Activated naive CD4-positive, alpha-beta T cell treated with anti-CD3 and anti-CD28 coated beads, Interleukin-2, amount 10 ng/mL, durations not matched to agents 7 days and 5 days (primary cell): ENCODE measurements around the gene SLC5A12.

Experiments
- CTCF ChIA-PET: fragments of 350-600 bp; sonication (Branson Sonifier 250); formaldehyde crosslinking; loops from one replicate; lab custom pipeline; 2021; ENCODE audit warnings: antibody characterized with exemption; lab: Charles Lee
- DNase-seq: peaks from one replicate; pipeline ENCODE4 v3.0.0-alpha.2; 2020
- H3K27ac Mint-ChIP-seq: one replicate; pipeline ENCODE4 v1.8.0; 2021; ENCODE audit warnings: mild to moderate bottlenecking, moderate library complexity, mixed read lengths
- H3K27me3 Mint-ChIP-seq: one replicate; pipeline ENCODE4 v1.8.0; 2021; ENCODE audit warnings: mild to moderate bottlenecking, mixed read lengths
- H3K36me3 Mint-ChIP-seq: one replicate; pipeline ENCODE4 v1.8.0; 2021; ENCODE audit warnings: mixed read lengths
- H3K4me1 Mint-ChIP-seq: one replicate; pipeline ENCODE4 v1.8.0; 2021; ENCODE audit warnings: mixed read lengths
- H3K4me3 Mint-ChIP-seq: one replicate; pipeline ENCODE4 v1.8.0; 2021; ENCODE audit warnings: mild to moderate bottlenecking, moderate library complexity, mixed read lengths
- H3K9me3 Mint-ChIP-seq: one replicate; pipeline ENCODE4 v1.8.0; 2021; ENCODE audit warnings: mixed read lengths

The SLC5A12 gene

DNA sequence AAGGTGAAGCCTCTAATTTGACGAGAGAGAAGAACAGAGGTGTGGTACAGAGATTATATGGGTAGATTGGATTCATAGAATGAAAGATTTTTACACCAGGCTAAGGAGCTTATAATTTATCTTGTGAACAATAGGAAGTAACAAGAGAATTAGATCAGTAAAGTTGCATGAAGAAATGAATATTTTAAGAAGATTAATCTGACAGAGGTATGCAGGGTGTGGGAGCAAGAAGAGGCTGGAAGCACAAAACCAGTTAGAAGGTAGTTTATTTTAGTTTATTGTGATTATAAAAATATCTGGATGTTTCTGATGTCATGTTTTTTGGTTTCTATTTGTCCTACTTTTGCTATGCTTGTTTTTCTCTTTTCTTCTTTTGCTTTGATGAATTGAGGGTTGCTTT, 15.7 kb downstream of the SLC5A12 start:
- no peak overlapping the region for H3K27ac Mint-ChIP-seq
- no peaks in the 10 kb centered on the region for H3K27me3 Mint-ChIP-seq
- no peaks in the 10 kb centered on the region for H3K9me3 Mint-ChIP-seq
- DNase-seq: no peak
- H3K4me3 Mint-ChIP-seq: no peak overlapping the region
- CTCF ChIA-PET: no interaction called here
- no peaks in the 10 kb centered on the region for H3K4me1 Mint-ChIP-seq
- no peaks in the 10 kb centered on the region for H3K36me3 Mint-ChIP-seq

DNA sequence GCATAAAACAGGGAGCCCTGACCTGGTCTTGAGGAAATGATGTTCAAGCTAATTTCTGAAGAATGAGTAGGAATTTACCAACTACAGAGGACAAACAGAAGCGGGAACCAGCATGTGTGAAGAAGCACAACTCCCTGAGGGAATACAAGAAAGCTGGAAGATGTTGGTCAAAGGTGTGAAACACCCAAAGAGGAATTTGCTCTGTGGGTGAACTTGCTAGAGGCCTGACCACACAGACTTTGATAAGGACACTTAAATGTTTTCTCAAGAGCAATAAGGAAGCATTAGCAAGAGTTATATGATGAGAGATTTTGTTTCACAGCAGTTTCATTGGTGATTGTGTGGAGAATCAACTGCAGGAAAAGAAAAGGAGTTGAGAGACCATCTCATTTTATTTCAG, 17.6 kb downstream of the SLC5A12 start:
- Mint-ChIP-seq H3K27me3 (no peaks in the 10 kb centered on the region), H3K36me3 (no peaks in the 10 kb centered on the region), H3K4me1 (no peaks in the 10 kb centered on the region), H3K27ac (no peak overlapping the region), H3K4me3 (no peak overlapping the region), H3K9me3 (no peaks in the 10 kb centered on the region)
- CTCF ChIA-PET: no interaction called here
- no peak for DNase-seq

DNA sequence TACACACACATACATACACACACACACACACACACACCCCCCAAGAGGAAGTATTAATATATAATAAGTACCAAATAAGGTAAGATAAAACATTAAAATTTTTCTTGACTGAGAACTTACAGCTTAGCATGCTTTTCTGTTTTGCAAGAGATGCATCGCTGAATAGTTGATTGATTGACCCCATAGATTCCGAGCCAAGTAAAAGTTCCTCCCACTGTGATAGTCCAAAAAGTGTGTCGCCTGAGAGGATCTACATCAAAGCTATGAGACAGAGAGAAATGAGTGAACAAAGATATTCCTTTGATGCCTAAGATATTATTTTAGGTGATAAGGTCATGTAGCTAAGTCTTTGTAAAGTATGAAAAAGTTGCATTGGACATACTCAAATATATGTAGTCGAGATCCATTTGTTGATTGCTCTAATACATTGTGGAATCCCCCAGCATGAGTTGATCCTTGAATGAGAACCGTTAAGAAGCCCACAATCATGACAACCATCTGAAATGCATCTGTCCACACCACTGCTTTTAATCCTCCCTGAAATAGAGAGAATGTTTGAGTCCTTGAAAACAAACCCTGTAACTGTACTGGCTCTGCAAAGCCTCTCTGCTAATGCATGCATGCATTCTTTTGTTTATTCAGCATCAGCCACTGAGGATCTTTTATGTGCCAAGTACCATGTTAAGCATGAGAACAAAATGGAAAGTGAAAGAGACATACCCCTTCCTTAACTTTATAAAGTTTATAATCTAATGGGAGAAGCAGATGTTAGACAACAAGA, 18.3 kb downstream of the SLC5A12 start:
- Mint-ChIP-seq H3K36me3 (no peaks in the 10 kb centered on the region), H3K4me3 (no peak overlapping the region)

DNA sequence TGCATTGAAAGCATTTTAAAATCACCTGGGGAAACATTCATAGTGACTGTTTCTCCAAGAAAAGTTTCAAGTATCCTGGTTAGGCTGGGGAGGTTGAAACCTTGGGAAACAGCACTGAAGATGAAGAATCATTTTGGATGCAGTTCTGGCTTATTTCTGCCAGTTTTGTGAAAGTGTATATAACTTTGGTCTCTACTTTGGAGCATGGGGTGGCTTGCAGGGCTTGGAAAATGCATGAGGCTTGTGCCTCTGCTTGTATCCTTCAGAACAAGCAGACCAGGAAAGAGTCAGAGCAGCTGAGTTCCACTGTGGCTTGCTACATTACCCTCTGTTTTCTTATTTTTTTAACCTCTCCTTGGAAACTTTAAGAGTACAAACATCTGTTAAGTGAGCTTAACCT, 19.5 kb downstream of the SLC5A12 start:
- DNase-seq: no peak
- H3K9me3 Mint-ChIP-seq: no peaks in the 10 kb centered on the region
- CTCF ChIA-PET: no interaction called here
- no peaks in the 10 kb centered on the region for H3K27me3 Mint-ChIP-seq
- no peak overlapping the region for H3K27ac Mint-ChIP-seq
- H3K4me3 Mint-ChIP-seq: no peak overlapping the region
- no peaks in the 10 kb centered on the region for H3K36me3 Mint-ChIP-seq
- no peaks in the 10 kb centered on the region for H3K4me1 Mint-ChIP-seq

More for the DNA sequence above, 18.3 kb downstream of the SLC5A12 start:
- no peaks in the 10 kb centered on the region for H3K9me3 Mint-ChIP-seq
- no peaks in the 10 kb centered on the region for H3K4me1 Mint-ChIP-seq
- H3K27me3 Mint-ChIP-seq: no peaks in the 10 kb centered on the region
- CTCF ChIA-PET: no interaction called here
- DNase-seq: no peak
- H3K27ac Mint-ChIP-seq: no peak overlapping the region

DNA sequence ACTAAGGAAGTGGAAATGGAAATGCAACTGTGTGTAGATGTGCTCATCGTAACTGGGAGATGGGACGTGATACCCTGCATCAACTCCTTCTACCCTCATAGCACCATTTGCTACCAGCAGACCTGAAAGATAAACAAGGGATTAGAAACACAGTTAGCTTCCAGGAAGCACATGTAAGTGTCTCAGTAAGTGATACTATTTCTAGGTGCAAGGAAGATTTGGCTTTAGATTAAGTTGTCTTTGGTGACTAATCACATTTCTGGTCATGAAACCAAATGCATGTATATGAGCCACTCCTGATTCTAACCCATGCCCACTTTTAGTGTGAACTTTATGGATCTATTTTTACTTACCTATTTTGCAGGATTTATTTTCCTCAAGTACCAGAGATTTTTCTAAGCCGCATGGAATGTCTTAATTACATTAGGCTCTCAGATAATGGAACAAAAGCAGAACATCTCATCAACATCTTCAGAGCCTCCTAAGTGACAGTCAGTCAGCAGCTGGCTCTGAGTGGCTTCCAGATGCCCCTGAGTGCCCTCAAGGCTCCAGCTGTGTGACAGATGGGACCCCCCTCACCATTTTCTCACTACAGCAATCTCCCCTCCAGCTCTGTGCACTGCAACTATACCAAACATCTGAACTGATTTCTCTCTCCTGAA, 21.2 kb downstream of the SLC5A12 start:
- Mint-ChIP-seq H3K27me3 (no peaks in the 10 kb centered on the region), H3K4me3 (no peak overlapping the region), H3K36me3 (no peaks in the 10 kb centered on the region), H3K27ac (no peak overlapping the region), H3K4me1 (no peaks in the 10 kb centered on the region), H3K9me3 (no peaks in the 10 kb centered on the region)
- CTCF ChIA-PET: no interaction called here
- no peak for DNase-seq

DNA sequence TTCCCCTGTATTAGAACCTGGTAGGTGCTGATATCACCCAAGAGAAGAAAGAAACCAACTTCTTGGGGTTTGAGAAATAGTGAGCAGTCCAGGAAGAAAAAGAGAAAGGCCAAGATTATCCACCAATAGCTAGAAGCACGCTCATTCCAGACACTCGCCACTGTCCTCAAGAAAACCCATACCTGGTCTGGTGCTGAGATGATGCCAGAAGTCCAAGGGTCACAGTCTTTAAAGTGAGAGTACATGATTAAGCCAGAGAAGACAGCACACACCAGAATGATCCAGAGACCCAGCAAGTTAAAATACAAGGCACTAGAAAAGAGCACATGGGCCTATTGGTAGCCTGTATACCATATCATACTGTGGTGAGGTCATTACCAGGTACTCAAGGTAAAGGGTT, 23.6 kb downstream of the SLC5A12 start:
- Mint-ChIP-seq H3K27me3 (no peaks in the 10 kb centered on the region), H3K4me3 (no peak overlapping the region), H3K9me3 (no peaks in the 10 kb centered on the region), H3K4me1 (no peaks in the 10 kb centered on the region), H3K36me3 (no peaks in the 10 kb centered on the region), H3K27ac (no peak overlapping the region)
- DNase-seq: no peak
- CTCF ChIA-PET: no interaction called here

DNA sequence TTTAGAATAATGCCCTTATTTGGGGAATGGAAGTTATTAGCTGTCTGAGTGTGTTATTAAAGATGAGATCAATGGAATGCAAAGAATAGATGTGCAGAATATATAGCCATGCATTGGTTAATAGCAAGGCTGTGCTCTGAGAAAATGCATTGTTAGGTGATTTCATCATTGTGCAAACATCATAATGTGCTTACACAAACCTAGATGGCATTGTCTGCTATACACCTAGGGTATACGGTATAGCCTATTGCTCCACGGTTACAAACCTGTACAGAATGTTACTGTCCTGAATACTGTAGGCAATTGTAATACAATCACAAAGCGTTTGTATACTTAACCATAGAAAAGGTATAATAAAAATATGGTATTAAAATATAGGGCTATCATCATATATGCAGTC, 25.5 kb downstream of the SLC5A12 start:
- Mint-ChIP-seq H3K4me1 (no peaks in the 10 kb centered on the region), H3K27ac (no peak overlapping the region), H3K36me3 (no peaks in the 10 kb centered on the region), H3K9me3 (no peaks in the 10 kb centered on the region), H3K27me3 (no peaks in the 10 kb centered on the region), H3K4me3 (no peak overlapping the region)
- CTCF ChIA-PET: no interaction called here
- no peak for DNase-seq

DNA sequence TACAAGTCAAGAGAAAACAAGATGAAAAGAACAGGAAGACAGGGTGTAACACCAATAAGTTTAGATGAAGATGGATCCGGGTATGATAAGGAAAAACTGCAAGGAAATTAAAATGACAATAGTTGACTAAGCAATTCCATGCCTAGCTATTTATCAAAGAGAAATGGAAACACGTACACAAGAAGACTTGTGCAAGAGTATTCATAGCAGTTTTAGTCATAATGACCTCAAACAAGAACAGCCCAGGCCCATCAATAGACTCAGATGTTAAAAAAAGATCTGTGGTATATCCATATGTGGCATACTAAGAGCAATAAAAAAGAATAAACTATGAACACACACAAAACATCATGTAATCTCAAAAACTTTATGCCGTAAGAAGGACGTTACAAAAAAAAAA, 33.2 kb downstream of the SLC5A12 start:
- H3K4me1 Mint-ChIP-seq: no peaks in the 10 kb centered on the region
- H3K27me3 Mint-ChIP-seq: no peaks in the 10 kb centered on the region
- no peak overlapping the region for H3K27ac Mint-ChIP-seq
- DNase-seq: no peak
- CTCF ChIA-PET: no interaction called here
- no peaks in the 10 kb centered on the region for H3K36me3 Mint-ChIP-seq
- peaks cover 5% of the 10 kb centered on the region for H3K9me3 Mint-ChIP-seq
- H3K4me3 Mint-ChIP-seq: no peak overlapping the region

DNA sequence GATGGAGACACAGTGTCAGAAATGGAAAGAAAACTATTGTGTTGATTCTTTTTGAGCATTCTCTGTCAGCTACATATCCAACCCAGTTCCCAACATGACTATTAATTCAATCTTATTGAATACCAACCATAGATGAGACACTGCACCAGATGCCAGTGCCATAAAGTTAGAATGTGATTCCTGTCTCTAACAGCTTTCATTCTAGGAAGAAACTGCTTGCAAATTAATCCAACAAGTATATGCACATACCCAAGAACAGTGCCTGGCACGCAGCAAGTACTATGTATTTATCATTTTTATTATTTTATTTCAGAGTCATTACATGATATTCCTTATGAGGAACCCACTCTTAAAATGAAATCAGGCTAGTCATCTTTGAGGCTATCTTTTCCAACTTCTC, 34.5 kb downstream of the SLC5A12 start:
- no peaks in the 10 kb centered on the region for H3K4me1 Mint-ChIP-seq
- H3K27ac Mint-ChIP-seq: no peak overlapping the region

DNA sequence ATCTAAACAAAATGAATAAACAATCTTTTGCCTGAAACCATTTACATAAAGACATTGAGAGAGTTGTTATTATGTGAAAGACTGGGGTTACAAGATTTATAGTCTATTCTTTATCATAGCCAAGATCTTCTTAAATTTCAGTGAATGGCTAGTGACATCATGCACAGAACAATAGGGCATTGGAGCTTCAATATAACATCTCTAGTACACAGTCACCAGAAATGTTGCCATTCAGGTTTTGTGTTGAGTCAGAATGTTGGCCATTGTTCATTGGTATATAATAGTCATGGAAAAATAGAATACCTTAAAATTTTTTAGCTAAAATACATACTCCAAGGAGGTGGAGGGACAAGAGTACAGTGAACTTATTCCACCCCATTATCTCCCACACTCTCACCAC, 44.3 kb downstream of the SLC5A12 start:
- no peak overlapping the region for H3K27ac Mint-ChIP-seq
- no peaks in the 10 kb centered on the region for H3K4me1 Mint-ChIP-seq
- H3K27me3 Mint-ChIP-seq: no peaks in the 10 kb centered on the region
- H3K9me3 Mint-ChIP-seq: no peaks in the 10 kb centered on the region
- no peak overlapping the region for H3K4me3 Mint-ChIP-seq
- CTCF ChIA-PET: interaction anchor here (1.1 kb wide), 1 partner anchor 11 kb away, joined by 3 read pairs; no protein-coding TSS in a partner anchor
- DNase-seq: no peak
- no peaks in the 10 kb centered on the region for H3K36me3 Mint-ChIP-seq

More for the DNA sequence above, 34.5 kb downstream of the SLC5A12 start:
- Mint-ChIP-seq H3K36me3 (no peaks in the 10 kb centered on the region), H3K27me3 (no peaks in the 10 kb centered on the region), H3K9me3 (peaks cover 5% of the 10 kb centered on the region), H3K4me3 (no peak overlapping the region)
- DNase-seq: no peak
- CTCF ChIA-PET: no interaction called here

DNA sequence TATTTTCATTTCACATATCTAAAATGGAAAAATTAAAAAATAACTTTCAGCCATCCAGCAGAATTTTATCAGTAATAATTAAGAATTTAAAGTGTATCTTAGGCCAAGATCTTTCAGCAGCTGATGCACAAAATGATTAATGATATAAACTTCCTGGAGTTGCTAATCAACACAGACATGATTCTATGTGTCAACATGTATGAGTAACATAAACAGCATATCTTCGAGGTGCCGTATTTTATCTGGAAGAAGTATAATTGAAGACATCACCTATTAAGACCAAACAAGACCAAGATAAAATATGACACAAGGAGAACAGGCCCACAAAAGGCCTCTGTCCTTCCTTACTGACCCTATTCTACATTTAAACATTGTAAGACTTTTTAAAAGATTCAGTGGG, 45.2 kb downstream of the SLC5A12 start:
- Mint-ChIP-seq H3K36me3 (no peaks in the 10 kb centered on the region), H3K27ac (no peak overlapping the region), H3K4me3 (no peak overlapping the region), H3K27me3 (no peaks in the 10 kb centered on the region), H3K9me3 (no peaks in the 10 kb centered on the region), H3K4me1 (no peaks in the 10 kb centered on the region)
- DNase-seq: no peak
- CTCF ChIA-PET: no interaction called here

DNA sequence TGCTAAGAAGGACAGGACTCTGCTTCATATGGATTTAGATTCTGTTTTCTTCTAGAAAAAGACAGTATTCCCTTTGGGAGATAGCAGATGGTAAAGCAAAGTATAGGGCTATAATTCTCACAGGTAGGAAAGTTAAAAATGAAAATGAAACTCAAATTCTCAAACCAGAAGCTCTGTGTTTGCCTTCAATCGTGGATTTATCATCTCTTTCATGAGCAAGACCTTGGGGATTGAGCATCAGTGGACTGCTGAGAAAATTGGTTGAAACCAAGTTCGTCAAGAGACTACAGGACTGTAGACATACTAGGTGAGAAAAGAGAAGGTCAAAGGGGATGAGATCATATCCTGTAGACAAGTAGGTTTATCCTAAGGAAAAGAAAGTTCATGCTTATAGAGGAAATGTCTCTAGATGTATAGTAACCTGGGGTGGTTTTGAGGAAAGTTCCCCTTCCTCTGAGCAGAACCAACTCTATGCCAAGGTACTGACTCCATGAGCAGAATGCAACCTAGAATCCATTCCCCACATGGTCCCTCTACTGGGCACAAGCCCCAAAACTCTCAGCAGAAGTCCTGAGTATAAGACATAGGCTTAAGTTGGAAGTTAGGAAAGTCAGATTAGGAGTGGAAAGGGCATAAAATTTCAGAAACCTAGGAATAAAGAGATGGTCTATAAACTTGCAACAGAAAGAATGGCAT, 46.5 kb downstream of the SLC5A12 start:
- DNase-seq: no peak
- Mint-ChIP-seq H3K4me3 (no peak overlapping the region), H3K9me3 (no peaks in the 10 kb centered on the region), H3K27me3 (no peaks in the 10 kb centered on the region), H3K36me3 (no peaks in the 10 kb centered on the region), H3K27ac (no peak overlapping the region), H3K4me1 (no peaks in the 10 kb centered on the region)
- CTCF ChIA-PET: no interaction called here

DNA sequence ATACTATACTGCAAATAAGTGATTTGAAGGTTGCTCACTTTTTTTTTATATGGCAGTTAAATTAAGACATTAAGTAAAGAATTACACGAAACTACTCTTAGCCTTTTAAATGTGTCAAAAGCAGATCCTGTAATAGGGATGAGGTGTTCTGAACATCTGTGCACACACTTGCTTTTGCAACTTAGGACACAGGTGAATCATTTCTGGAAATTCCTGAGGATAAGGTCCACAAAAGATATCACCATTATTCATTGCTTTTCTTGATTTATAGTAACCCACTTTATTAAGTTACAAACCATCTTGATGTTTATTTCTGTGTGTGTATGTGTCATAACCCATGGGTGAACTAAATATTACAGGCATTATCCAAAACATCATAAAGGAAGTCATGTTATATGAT, 55.9 kb downstream of the SLC5A12 start:
- no peaks in the 10 kb centered on the region for H3K36me3 Mint-ChIP-seq
- DNase-seq: no peak
- no peaks in the 10 kb centered on the region for H3K4me1 Mint-ChIP-seq
- CTCF ChIA-PET: no interaction called here
- H3K27ac Mint-ChIP-seq: no peak overlapping the region
- no peaks in the 10 kb centered on the region for H3K27me3 Mint-ChIP-seq
- H3K9me3 Mint-ChIP-seq: peaks cover 2% of the 10 kb centered on the region
- H3K4me3 Mint-ChIP-seq: no peak overlapping the region

DNA sequence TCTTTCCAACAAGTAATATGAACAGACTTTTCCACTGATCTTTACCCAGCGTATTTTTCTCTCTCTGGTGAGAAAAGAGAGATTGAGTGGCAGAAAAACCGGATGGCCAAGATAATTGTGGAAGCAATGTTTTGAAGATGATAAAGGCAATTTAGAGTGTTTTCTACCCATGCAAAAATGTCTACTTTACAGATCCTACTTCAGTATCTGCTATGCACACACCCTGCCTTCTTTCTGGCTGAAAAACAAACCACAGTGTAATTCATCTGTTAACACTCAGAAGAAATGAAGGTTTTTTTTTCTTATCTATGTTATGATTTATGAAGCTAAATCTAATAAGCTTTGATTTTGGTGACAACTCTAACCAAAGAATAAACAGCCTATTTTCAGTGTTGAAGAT, 56.8 kb downstream of the SLC5A12 start:
- Mint-ChIP-seq H3K4me1 (no peaks in the 10 kb centered on the region), H3K27me3 (no peaks in the 10 kb centered on the region)
- DNase-seq: no peak

DNA sequence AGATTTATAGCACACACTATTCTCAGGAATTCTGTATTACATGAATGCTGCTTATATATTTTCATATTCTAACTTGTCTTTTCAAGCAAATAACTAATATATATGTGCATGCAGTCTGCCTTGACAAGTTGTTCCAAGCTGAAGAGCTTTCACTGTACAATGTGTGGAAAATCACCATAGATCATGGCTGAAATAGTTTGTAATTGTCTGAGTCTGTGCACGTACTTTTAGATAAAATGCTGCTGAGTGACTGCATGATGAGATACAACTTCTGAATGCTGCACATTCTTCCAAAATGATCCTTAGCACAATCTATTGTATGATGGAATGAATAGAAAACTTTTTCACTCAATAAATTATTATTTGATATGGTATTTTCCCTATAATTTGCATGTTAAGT, 58.9 kb downstream of the SLC5A12 start:
- no peaks in the 10 kb centered on the region for H3K27me3 Mint-ChIP-seq
- CTCF ChIA-PET: no interaction called here
- DNase-seq: no peak
- H3K4me3 Mint-ChIP-seq: no peak overlapping the region
- H3K36me3 Mint-ChIP-seq: no peaks in the 10 kb centered on the region
- H3K27ac Mint-ChIP-seq: no peak overlapping the region
- H3K9me3 Mint-ChIP-seq: peaks cover 2% of the 10 kb centered on the region
- no peaks in the 10 kb centered on the region for H3K4me1 Mint-ChIP-seq

More for the DNA sequence above, 56.8 kb downstream of the SLC5A12 start:
- H3K4me3 Mint-ChIP-seq: no peak overlapping the region
- CTCF ChIA-PET: no interaction called here
- peaks cover 2% of the 10 kb centered on the region for H3K9me3 Mint-ChIP-seq
- H3K27ac Mint-ChIP-seq: no peak overlapping the region
- no peaks in the 10 kb centered on the region for H3K36me3 Mint-ChIP-seq
